Bronchial epithelial cell (primary cell): Measurements from ENCODE around the gene NAGPA. TPM values are rescaled to one million over a fixed set of nuclear protein-coding genes. Genes with fewer than 3 reads are reported as not detected.
"Not testable (repeated sequence)": the region's sequence is repeated elsewhere in the genome, so short reads cannot be mapped to it uniquely, and the experiment has no call there.

Experiments used
- DNase-seq: peaks from one replicate; pipeline ENCODE4 v3.0.0-alpha.2; 2010; ENCODE audit warnings: low read depth
- FAIRE-seq: peaks from 2 replicates; lab custom pipeline; 2011; peaks lifted over from hg19 to GRCh38; lab: Jason Lieb, UNC
- H3K27me3 ChIP-seq: 2 replicates; pipeline ENCODE4 v1.5.1; 2011; ENCODE audit warnings: low read length; ENCODE audit not compliant: control insufficient read depth, insufficient read depth
- H3K36me3 ChIP-seq: 2 replicates; pipeline ENCODE4 v1.5.1; 2011; ENCODE audit warnings: low read length; ENCODE audit not compliant: control insufficient read depth, insufficient read depth
- H3K4me3 ChIP-seq: 2 replicates; pipeline ENCODE4 v1.5.1; 2011; ENCODE audit warnings: mild to moderate bottlenecking, low read depth, low read length, control low read depth
- total RNA-seq: library from RNA; depleted of rRNA; stranded (reverse); fragments of >200 nt; gene quantifications from 2 replicates; pipeline ENCODE4 v1.2.1, GENCODE V29; 2014
- TF ChIP-seq, protein P1 (sequence below): IDR thresholded peaks from 2 replicates; pipeline ENCODE4 v1.5.1; 2011; ENCODE audit warnings: mild to moderate bottlenecking, moderate library complexity, low read length, control low read depth, inconsistent platforms; ENCODE audit not compliant: insufficient read depth, severe bottlenecking

NAGPA gene
- total RNA-seq, 1 donor from 2014 or later = 9.7 TPM

DNA sequence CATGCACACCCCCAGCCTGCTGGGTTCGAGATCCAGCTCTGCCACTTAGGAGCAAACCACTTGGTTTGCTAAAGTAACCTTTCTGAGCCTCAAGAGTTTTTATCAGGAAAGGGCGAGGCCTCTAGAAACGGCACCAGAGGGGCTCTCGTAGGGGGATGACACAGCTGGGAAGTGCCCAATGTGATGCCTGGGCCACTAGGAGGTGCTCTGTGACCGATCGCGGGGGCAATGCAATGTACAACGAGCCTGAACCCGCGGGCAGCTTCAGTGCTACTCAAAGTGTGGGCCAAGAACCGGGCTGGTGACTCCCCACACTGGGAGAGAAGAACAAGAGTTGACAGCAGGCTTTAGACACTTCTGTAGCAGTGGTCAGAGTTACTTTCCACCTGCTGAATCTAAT is 22.6 kb upstream of the NAGPA start:
- TF ChIP-seq, protein P1, sequence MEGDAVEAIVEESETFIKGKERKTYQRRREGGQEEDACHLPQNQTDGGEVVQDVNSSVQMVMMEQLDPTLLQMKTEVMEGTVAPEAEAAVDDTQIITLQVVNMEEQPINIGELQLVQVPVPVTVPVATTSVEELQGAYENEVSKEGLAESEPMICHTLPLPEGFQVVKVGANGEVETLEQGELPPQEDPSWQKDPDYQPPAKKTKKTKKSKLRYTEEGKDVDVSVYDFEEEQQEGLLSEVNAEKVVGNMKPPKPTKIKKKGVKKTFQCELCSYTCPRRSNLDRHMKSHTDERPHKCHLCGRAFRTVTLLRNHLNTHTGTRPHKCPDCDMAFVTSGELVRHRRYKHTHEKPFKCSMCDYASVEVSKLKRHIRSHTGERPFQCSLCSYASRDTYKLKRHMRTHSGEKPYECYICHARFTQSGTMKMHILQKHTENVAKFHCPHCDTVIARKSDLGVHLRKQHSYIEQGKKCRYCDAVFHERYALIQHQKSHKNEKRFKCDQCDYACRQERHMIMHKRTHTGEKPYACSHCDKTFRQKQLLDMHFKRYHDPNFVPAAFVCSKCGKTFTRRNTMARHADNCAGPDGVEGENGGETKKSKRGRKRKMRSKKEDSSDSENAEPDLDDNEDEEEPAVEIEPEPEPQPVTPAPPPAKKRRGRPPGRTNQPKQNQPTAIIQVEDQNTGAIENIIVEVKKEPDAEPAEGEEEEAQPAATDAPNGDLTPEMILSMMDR = peak; percentile 55
- no peaks in the 10 kb centered on the region for H3K27me3 ChIP-seq
- no peak overlapping the region for H3K4me3 ChIP-seq
- peak; percentile 29 for DNase-seq
- FAIRE-seq = no peak
- H3K36me3 ChIP-seq = no peaks in the 10 kb centered on the region

DNA sequence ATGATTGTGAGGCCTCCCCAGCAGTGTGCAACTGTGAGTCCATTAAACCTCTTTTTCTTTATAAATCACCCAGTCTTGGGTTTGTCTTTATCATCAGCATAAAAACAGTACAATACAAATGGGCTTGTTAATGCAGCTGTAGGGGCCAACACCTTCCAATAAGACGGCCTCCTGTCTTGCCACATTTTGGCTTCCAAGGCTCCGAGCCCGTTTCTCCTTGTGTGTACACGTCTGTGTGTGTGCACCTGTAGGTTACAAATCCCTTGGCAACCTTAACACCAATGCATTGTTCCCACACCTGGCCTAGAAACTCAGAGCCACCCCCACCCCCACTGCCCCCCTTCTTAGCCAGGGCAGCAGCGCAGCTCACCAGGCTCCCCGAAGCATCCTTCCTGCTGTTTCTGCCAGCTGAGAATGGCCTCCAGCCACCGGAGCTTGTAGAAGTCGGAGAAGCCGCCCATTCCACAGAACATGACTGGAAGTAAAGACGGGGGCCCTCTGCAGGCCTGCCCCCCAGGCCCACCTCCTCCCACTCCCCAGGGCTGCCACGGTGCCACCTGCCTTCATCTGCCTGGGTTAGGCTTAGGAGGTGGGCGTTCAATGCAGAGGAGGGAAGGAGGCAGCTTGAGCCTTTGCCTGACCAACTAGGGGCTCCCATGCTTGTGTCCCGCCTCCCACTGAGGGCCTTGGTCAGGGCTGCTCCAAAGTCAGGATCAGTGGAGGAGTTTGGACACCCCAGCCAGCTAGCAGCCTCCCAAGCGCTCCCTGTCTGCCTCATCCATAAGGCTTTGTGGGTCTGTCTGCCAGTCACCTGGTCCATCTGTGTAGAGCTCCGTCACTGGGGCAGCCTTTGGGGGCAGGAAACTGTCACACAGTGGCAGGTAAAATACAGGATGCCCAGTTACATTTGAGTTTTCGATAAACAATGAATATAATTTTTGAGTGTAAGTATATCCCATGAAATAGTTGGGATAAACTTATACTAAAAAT is 21.4 kb upstream of the NAGPA start:
- TF ChIP-seq, protein P1 = no peak
- FAIRE-seq (no peak), DNase-seq (no peak)
- Histone ChIP-seq H3K36me3 (no peaks in the 10 kb centered on the region), H3K4me3 (no peak overlapping the region), H3K27me3 (no peaks in the 10 kb centered on the region)

DNA sequence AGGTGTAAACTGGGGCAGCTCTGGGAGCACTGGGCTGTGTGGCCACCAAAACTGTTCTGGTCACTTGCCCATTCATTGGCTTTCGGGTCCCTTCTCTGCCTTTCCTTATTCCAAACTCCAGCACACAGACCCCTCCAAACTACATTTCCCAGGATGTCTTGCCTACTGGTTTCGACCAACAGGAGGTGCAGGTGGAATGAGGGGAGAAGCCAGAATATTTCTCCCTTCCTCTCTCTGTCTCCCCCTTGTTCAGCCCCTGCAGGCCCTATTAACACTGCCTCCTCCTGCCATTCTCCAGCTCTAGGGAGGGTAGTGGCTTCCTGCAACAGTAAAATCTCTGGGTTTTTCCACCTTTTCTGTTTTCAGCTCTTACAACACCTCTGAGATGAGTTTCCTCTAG is 13.2 kb upstream of the NAGPA start:
- H3K36me3 ChIP-seq = no peaks in the 10 kb centered on the region
- TF ChIP-seq, protein P1 = no peak
- H3K4me3 ChIP-seq = no peak overlapping the region
- FAIRE-seq (no peak), DNase-seq (no peak)
- peaks cover 1% of the 10 kb centered on the region for H3K27me3 ChIP-seq

DNA sequence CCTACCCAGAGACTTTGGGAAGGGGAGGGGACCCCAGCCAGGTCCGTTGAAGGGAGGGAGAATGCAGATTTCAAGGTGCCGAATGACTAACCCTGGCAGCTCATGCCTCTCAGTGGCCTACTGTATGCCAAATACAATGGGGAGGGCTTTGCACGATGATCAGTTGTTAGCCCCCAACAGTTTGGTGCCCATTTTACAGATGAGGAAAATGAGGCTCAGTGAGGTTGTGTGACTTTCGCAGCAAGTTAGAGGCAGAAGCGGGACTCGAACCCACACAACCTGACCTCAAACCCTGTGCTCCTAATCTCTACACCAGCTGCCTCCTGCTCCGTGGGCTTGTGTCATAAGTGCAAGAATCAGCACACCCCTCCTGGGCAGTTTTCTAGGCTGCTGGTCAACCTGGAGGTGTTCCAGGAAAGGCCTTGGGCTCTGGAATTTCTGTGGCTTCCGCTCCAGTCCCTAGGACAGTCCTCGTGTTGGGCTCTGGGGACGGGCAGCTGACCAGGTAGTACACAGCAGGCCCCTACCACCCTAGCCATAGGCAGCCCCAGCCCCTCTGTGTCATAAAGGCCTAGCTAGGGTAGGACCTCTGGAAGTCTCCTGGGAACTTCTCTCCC is 11.9 kb upstream of the NAGPA start:
- Histone ChIP-seq H3K36me3 (no peaks in the 10 kb centered on the region), H3K4me3 (no peak overlapping the region), H3K27me3 (peaks cover 3% of the 10 kb centered on the region)
- DNase-seq (no peak), FAIRE-seq (no peak)
- TF ChIP-seq, protein P1 = no peak

DNA sequence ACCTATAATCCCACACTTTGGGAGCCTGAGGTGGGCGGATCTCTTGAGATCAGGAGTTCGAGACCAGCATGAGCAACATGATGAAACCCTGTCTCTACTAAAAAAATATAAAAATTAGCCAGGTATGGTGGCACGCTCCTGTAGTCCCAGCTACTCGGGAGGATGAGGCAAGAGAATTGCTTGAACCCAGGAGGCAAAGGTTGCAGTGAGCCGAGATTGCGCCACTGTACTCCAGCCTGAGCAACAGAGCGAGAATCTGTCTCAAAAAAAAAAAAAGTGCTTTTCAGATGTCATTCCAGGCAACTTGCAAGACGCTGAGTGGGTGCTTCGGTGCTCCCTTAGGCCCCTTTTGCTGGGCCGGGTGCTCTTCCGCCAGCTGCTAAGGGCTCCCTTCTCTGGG is 10.8 kb upstream of the NAGPA start:
- H3K27me3 ChIP-seq, H3K4me3 ChIP-seq, H3K36me3 ChIP-seq, DNase-seq, FAIRE-seq: not testable (repeated sequence)

DNA sequence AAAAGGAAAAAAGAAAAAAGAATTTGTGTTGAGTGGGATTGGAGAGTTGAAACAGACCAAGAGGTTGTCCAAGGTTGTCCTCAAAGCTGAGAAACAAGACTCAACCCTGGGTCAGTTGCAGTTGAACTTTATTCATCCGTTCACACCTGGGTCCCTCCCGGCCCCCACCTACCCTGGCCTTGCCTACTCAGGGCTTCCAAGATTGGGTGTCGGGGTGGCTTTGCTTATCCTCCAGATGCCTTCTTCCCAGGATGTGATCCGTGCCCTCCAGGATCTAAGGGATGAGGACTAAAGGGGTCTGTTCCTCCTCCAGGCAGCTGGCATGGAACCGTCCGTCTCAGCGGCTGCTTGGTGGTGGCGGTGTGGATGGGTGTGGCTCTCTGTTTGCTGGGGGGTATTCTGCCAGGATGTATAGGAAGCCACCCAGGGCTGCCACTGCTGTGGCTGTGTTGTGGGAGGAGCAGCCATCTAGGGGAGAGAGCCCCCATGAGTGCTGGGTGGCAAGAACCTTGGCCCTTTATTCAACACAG is 10.3 kb upstream of the NAGPA start:
- TF ChIP-seq, protein P1 = no peak
- Histone ChIP-seq H3K27me3 (peaks cover 4% of the 10 kb centered on the region), H3K4me3 (no peak overlapping the region), H3K36me3 (no peaks in the 10 kb centered on the region)
- DNase-seq (no peak), FAIRE-seq (no peak)
